NCI-H748 treated with DMSO at 0.1 percent for 48 hours (cell line): ENCODE data around the gene EXOSC10.
A peak's percentile ranks its signal among the peaks of the same experiment; 100 is the strongest.

Source experiments
- DNase-seq: peaks from one replicate; lab custom pipeline; 2025; lab: John Stamatoyannopoulos, UW

EXOSC10 gene

GRCh38 chr1:11099310-11100148 lies at the start of gene EXOSC10:
TSS of gene EXOSC10 (minus strand) at chr1:11099869. CDS start at chr1:11099831, 38 bp downstream.
- peak; percentile 57 for DNase-seq

GRCh38 chr1:11147197-11147770 lies 47.6 kb upstream of the EXOSC10 start:
- DNase-seq = no peak

- no peak for DNase-seq
Measured at GRCh38 chr1:11145741-11146140, 46.1 kb upstream of the EXOSC10 start.

GRCh38 chr1:11144570-11145256 lies 45.0 kb upstream of the EXOSC10 start:
- DNase-seq = no peak

- no peak for DNase-seq
Measured at GRCh38 chr1:11143907-11144306, 44.2 kb upstream of the EXOSC10 start.

GRCh38 chr1:11143401-11143800 lies 43.7 kb upstream of the EXOSC10 start:
- DNase-seq = no peak

- DNase-seq = no peak
Measured at GRCh38 chr1:11142618-11143391, 43.1 kb upstream of the EXOSC10 start.

- no peak for DNase-seq
Measured at GRCh38 chr1:11138952-11139351, 39.3 kb upstream of the EXOSC10 start.

- DNase-seq = no peak
Measured at GRCh38 chr1:11138029-11138428, 38.4 kb upstream of the EXOSC10 start.

- DNase-seq = no peak
Measured at GRCh38 chr1:11134898-11135266, 35.2 kb upstream of the EXOSC10 start.

- DNase-seq = no peak
Measured at GRCh38 chr1:11134251-11134897, 34.7 kb upstream of the EXOSC10 start.

GRCh38 chr1:11132563-11133293 lies 33.1 kb upstream of the EXOSC10 start:
- DNase-seq = no peak

- no peak for DNase-seq
Measured at GRCh38 chr1:11131816-11132215, 32.1 kb upstream of the EXOSC10 start.

- DNase-seq = no peak
Measured at GRCh38 chr1:11130406-11130805, 30.7 kb upstream of the EXOSC10 start.

GRCh38 chr1:11129649-11130390 lies 30.2 kb upstream of the EXOSC10 start:
- DNase-seq = no peak

GRCh38 chr1:11126569-11126968 lies 26.9 kb upstream of the EXOSC10 start:
- DNase-seq = no peak

- no peak for DNase-seq
Measured at GRCh38 chr1:11125931-11126330, 26.3 kb upstream of the EXOSC10 start.

- no peak for DNase-seq
Measured at GRCh38 chr1:11124965-11125364, 25.3 kb upstream of the EXOSC10 start.

- DNase-seq = no peak
Measured at GRCh38 chr1:11116318-11116717, 16.6 kb upstream of the EXOSC10 start.

GRCh38 chr1:11114966-11115365 lies 15.3 kb upstream of the EXOSC10 start:
- no peak for DNase-seq
